ENCODE measurements around the gene LRRC15. TPM values are rescaled to one million over a fixed set of nuclear protein-coding genes. Genes with fewer than 3 reads are reported as not detected.

The LRRC15 gene
- total and polyA plus RNA-seq, 3 experiments from 2014 or later, result not detected

GRCh38 chr3:194377708-194378107, 8.2 kb upstream of the LRRC15 start:
- POLR2A ChIA-PET, result no interaction called here
- Mint-ChIP-seq H3K27ac (no peak overlapping the region), H3K4me3 (no peak overlapping the region), H3K27me3 (peaks cover 14 to 47% of the 10 kb centered on the region in 2 donors), H3K9me3 (no peaks in the 10 kb centered on the region), H3K36me3 (no peaks in the 10 kb centered on the region), H3K4me1 (no peaks in the 10 kb centered on the region)
- no peaks in the 10 kb centered on the region for H3K4me1 ChIP-seq (ENCODE audit: insufficient read depth, low read length)
- H3K36me3 ChIP-seq (ENCODE audit: insufficient read depth, low read length), result no peaks in the 10 kb centered on the region
- CTCF ChIA-PET, result interaction anchor here (0.9 kb wide), 2 partner anchors 20 to 62 kb away, joined by 3 read pairs; no protein-coding TSS in a partner anchor
- no peak for DNase-seq
- no peaks in the 10 kb centered on the region for H3K9me3 ChIP-seq (ENCODE audit: low read length)
- no peak overlapping the region for H3K27ac ChIP-seq (ENCODE audit: low read depth, low read length)
- no peaks in the 10 kb centered on the region for H3K27me3 ChIP-seq (ENCODE audit: insufficient read depth, low read length, poor library complexity, severe bottlenecking)
- no peak overlapping the region for H3K4me3 ChIP-seq (ENCODE audit: low read length)

GRCh38 chr3:194376241-194376560, 6.7 kb upstream of the LRRC15 start:
- Mint-ChIP-seq H3K9me3 (no peaks in the 10 kb centered on the region), H3K27ac (no peak overlapping the region), H3K27me3 (peaks cover 16 to 52% of the 10 kb centered on the region in 2 donors), H3K4me3 (no peak overlapping the region), H3K4me1 (no peaks in the 10 kb centered on the region), H3K36me3 (no peaks in the 10 kb centered on the region)
- CTCF ChIA-PET, result no interaction called here
- no peak for DNase-seq
- Histone ChIP-seq H3K27me3 (ENCODE audit: insufficient read depth, low read length, poor library complexity, severe bottlenecking) (no peaks in the 10 kb centered on the region), H3K27ac (ENCODE audit: low read depth, low read length) (no peak overlapping the region), H3K4me1 (ENCODE audit: insufficient read depth, low read length) (no peaks in the 10 kb centered on the region), H3K4me3 (ENCODE audit: low read length) (no peak overlapping the region), H3K9me3 (ENCODE audit: low read length) (no peaks in the 10 kb centered on the region), H3K36me3 (ENCODE audit: insufficient read depth, low read length) (no peaks in the 10 kb centered on the region)
- POLR2A ChIA-PET, result no interaction called here

DNA sequence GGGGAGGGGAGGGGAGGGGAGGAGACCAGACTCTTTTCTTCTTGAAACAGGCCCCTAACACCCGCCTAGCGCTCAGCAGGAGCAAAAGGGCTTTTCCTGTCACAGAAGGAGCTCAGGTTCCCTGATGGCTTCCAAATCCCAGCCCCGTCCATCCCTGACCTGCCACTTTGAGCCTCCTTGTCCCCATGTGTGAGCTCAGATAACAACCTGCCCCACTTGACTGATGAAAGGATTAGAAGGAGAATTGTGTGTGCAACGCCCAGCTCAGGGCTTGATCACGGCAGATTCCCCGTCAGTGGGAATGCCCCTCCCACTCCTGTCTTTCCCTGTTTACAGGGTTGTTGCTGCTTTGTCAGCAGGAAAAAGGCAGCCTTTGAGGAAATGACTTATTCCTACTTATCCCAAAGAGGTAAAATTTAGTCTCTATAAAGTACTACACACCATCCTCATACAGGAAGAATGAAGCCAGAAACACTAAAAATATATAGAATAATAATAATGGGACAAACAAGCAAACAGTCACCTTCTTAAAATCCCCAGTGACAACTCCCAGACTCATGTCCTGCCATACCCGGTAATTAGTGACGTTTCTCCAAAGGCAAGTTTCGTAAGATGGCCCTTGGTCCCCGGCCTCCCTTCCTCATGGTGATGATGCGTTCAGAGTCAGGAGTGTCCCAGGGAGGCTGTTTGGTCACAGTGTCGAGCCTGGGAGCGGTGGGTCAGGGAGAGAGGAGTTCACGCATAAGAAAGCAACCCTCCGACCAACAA, 6.1 kb upstream of the LRRC15 start:
- Histone ChIP-seq H3K27me3 (ENCODE audit: insufficient read depth, low read length, poor library complexity, severe bottlenecking) (no peaks in the 10 kb centered on the region), H3K4me3 (ENCODE audit: low read length) (no peak overlapping the region), H3K4me1 (ENCODE audit: insufficient read depth, low read length) (no peaks in the 10 kb centered on the region), H3K9me3 (ENCODE audit: low read length) (no peaks in the 10 kb centered on the region), H3K27ac (ENCODE audit: low read depth, low read length) (no peak overlapping the region), H3K36me3 (ENCODE audit: insufficient read depth, low read length) (no peaks in the 10 kb centered on the region)
- Mint-ChIP-seq H3K36me3 (no peaks in the 10 kb centered on the region), H3K4me3 (no peak overlapping the region), H3K9me3 (no peaks in the 10 kb centered on the region), H3K4me1 (no peaks in the 10 kb centered on the region), H3K27me3 (peaks cover 19 to 55% of the 10 kb centered on the region in 2 donors), H3K27ac (no peak overlapping the region)
- no peak for DNase-seq
- ChIA-PET CTCF (interaction anchor here (1.0 kb wide), 1 partner anchor 32 kb away, joined by 3 read pairs; no protein-coding TSS in a partner anchor), POLR2A (no interaction called here)

GRCh38 chr3:194374935-194375334, 5.4 kb upstream of the LRRC15 start:
- no peak overlapping the region for H3K27ac Mint-ChIP-seq
- CTCF ChIA-PET, result interaction anchor here (1.0 kb wide), 1 partner anchor 31 kb away, joined by 3 read pairs; no protein-coding TSS in a partner anchor

GRCh38 chr3:194373899-194374298, 4.4 kb upstream of the LRRC15 start:
- ChIA-PET CTCF (no interaction called here), POLR2A (no interaction called here)
- Histone ChIP-seq H3K9me3 (ENCODE audit: low read length) (no peaks in the 10 kb centered on the region), H3K4me3 (ENCODE audit: low read length) (no peak overlapping the region), H3K27me3 (ENCODE audit: insufficient read depth, low read length, poor library complexity, severe bottlenecking) (no peaks in the 10 kb centered on the region), H3K4me1 (ENCODE audit: insufficient read depth, low read length) (no peaks in the 10 kb centered on the region), H3K27ac (ENCODE audit: low read depth, low read length) (no peak overlapping the region), H3K36me3 (ENCODE audit: insufficient read depth, low read length) (no peaks in the 10 kb centered on the region)
- DNase-seq, result no peak
- H3K27me3 Mint-ChIP-seq, result peaks cover 20 to 61% of the 10 kb centered on the region in 2 donors
- no peaks in the 10 kb centered on the region for H3K4me1 Mint-ChIP-seq
- H3K4me3 Mint-ChIP-seq, result no peak overlapping the region
- H3K36me3 Mint-ChIP-seq, result no peaks in the 10 kb centered on the region
- no peaks in the 10 kb centered on the region for H3K9me3 Mint-ChIP-seq
- no peak overlapping the region for H3K27ac Mint-ChIP-seq

More at GRCh38 chr3:194374935-194375334, 5.4 kb upstream of the LRRC15 start:
- DNase-seq, result no peak
- peaks cover 24 to 55% of the 10 kb centered on the region in 2 donors for H3K27me3 Mint-ChIP-seq
- POLR2A ChIA-PET, result no interaction called here
- no peaks in the 10 kb centered on the region for H3K27me3 ChIP-seq (ENCODE audit: insufficient read depth, low read length, poor library complexity, severe bottlenecking)
- no peaks in the 10 kb centered on the region for H3K9me3 ChIP-seq (ENCODE audit: low read length)
- H3K4me1 Mint-ChIP-seq, result no peaks in the 10 kb centered on the region
- no peak overlapping the region for H3K27ac ChIP-seq (ENCODE audit: low read depth, low read length)
- no peaks in the 10 kb centered on the region for H3K36me3 Mint-ChIP-seq
- no peaks in the 10 kb centered on the region for H3K36me3 ChIP-seq (ENCODE audit: insufficient read depth, low read length)
- H3K4me3 ChIP-seq (ENCODE audit: low read length), result no peak overlapping the region
- no peak overlapping the region for H3K4me3 Mint-ChIP-seq
- H3K4me1 ChIP-seq (ENCODE audit: insufficient read depth, low read length), result no peaks in the 10 kb centered on the region
- H3K9me3 Mint-ChIP-seq, result no peaks in the 10 kb centered on the region

DNA sequence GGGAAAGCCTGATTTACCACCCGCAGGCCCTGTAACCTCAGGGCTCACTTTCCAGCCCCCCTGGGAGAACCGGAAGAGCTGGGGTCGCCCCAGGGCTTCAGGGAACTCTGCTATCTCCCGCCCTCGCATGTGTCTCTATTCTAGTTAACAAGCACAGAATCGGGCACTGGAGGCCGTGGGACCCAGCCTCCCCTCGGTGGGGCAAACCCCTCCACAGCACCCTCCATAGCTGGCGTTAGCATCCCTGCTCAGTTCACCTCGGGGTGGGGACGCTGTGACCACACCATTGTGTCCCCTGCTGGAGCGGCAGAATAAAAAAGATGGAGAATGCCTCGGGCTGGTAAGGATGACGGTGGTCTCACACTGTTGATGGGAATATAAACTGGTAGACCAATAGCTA, 3.5 kb upstream of the LRRC15 start:
- CTCF ChIA-PET, result no interaction called here
- Mint-ChIP-seq H3K4me1 (no peaks in the 10 kb centered on the region), H3K27me3 (peaks cover 13 to 61% of the 10 kb centered on the region in 2 donors)

DNA sequence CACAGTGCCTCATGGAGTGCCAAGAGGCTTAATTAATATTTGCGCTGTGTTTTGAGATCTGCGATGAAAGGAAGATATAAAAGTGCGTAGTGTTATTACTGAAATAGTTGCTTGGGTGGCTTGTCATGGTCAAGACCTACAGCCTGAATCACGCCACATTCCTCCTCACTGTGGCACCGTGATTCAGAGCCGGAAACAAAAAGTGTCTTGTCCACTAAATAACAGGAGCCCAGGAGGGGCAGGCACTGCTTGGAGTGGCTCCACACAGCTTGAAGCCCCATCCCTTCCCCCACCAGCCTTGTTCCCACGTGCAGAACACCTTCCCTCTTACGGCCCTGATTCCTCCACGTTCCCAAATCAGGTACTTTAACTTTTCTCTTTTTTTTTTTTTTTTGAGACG, 1.2 kb upstream of the LRRC15 start:
- no peak overlapping the region for H3K4me3 ChIP-seq (ENCODE audit: low read length)
- H3K27ac Mint-ChIP-seq, result no peak overlapping the region
- peaks cover 16 to 59% of the 10 kb centered on the region in 2 donors for H3K27me3 Mint-ChIP-seq
- ChIA-PET CTCF (no interaction called here), POLR2A (no interaction called here)
- H3K4me1 Mint-ChIP-seq, result no peaks in the 10 kb centered on the region
- H3K27me3 ChIP-seq (ENCODE audit: insufficient read depth, low read length, poor library complexity, severe bottlenecking), result peaks cover 5% of the 10 kb centered on the region
- no peaks in the 10 kb centered on the region for H3K36me3 ChIP-seq (ENCODE audit: insufficient read depth, low read length)
- no peak overlapping the region for H3K4me3 Mint-ChIP-seq
- H3K9me3 ChIP-seq (ENCODE audit: low read length), result no peaks in the 10 kb centered on the region
- no peaks in the 10 kb centered on the region for H3K4me1 ChIP-seq (ENCODE audit: insufficient read depth, low read length)
- H3K9me3 Mint-ChIP-seq, result no peaks in the 10 kb centered on the region
- no peak overlapping the region for H3K27ac ChIP-seq (ENCODE audit: low read depth, low read length)
- DNase-seq, result no peak
- no peaks in the 10 kb centered on the region for H3K36me3 Mint-ChIP-seq

More for the DNA sequence above, 3.5 kb upstream of the LRRC15 start:
- peaks cover 2% of the 10 kb centered on the region for H3K27me3 ChIP-seq (ENCODE audit: insufficient read depth, low read length, poor library complexity, severe bottlenecking)
- no peak for DNase-seq
- H3K4me1 ChIP-seq (ENCODE audit: insufficient read depth, low read length), result no peaks in the 10 kb centered on the region
- Mint-ChIP-seq H3K9me3 (no peaks in the 10 kb centered on the region), H3K36me3 (no peaks in the 10 kb centered on the region), H3K27ac (no peak overlapping the region), H3K4me3 (no peak overlapping the region)
- H3K4me3 ChIP-seq (ENCODE audit: low read length), result no peak overlapping the region
- H3K36me3 ChIP-seq (ENCODE audit: insufficient read depth, low read length), result no peaks in the 10 kb centered on the region
- POLR2A ChIA-PET, result no interaction called here
- H3K9me3 ChIP-seq (ENCODE audit: low read length), result no peaks in the 10 kb centered on the region
- H3K27ac ChIP-seq (ENCODE audit: low read depth, low read length), result no peak overlapping the region

- Histone ChIP-seq H3K4me3 (ENCODE audit: low read length) (no peak overlapping the region), H3K9me3 (ENCODE audit: low read length) (no peaks in the 10 kb centered on the region), H3K36me3 (ENCODE audit: insufficient read depth, low read length) (no peaks in the 10 kb centered on the region), H3K27ac (ENCODE audit: low read depth, low read length) (no peak overlapping the region), H3K4me1 (ENCODE audit: insufficient read depth, low read length) (no peaks in the 10 kb centered on the region), H3K27me3 (ENCODE audit: insufficient read depth, low read length, poor library complexity, severe bottlenecking) (peaks cover 5% of the 10 kb centered on the region)
- Mint-ChIP-seq H3K4me3 (no peak overlapping the region), H3K36me3 (no peaks in the 10 kb centered on the region), H3K4me1 (no peaks in the 10 kb centered on the region), H3K27me3 (peaks cover 16 to 45% of the 10 kb centered on the region in 2 donors), H3K9me3 (no peaks in the 10 kb centered on the region), H3K27ac (no peak overlapping the region)
- ChIA-PET POLR2A (no interaction called here), CTCF (no interaction called here)
- peak in 1 of 5 donors; percentile 29 for DNase-seq
These were observed 625 bp downstream of the LRRC15 start for GRCh38 chr3:194368918-194369317.
